Activated naive CD8-positive, alpha-beta T cell treated with anti-CD3 and anti-CD28 coated beads, Interleukin-2, amount 50 U/mL, for 24 hours (primary cell): ENCODE results near the gene RFX7.
"Not testable (repeated sequence)": the region's sequence is repeated elsewhere in the genome, so short reads cannot be mapped to it uniquely, and the experiment has no call there.

ENCODE experiments used
- ATAC-seq: fragments of 150-1000 bp; cut with Tn5 transposase; one replicate; pipeline ENCODE4 v1.10.0; 2021
- DNase-seq: peaks from one replicate; pipeline ENCODE4 v3.0.0; 2021
- H3K27ac Mint-ChIP-seq: one replicate; pipeline ENCODE4 v1.8.0; 2021; ENCODE audit warnings: mild to moderate bottlenecking, mixed read lengths
- H3K27me3 Mint-ChIP-seq: one replicate; pipeline ENCODE4 v1.8.0; 2021; ENCODE audit warnings: mixed read lengths
- H3K36me3 Mint-ChIP-seq: one replicate; pipeline ENCODE4 v1.8.0; 2021; ENCODE audit warnings: low read depth, mixed read lengths
- H3K4me1 Mint-ChIP-seq: one replicate; pipeline ENCODE4 v1.8.0; 2021; ENCODE audit warnings: mixed read lengths
- H3K4me3 Mint-ChIP-seq: one replicate; pipeline ENCODE4 v1.8.0; 2021; ENCODE audit warnings: mild to moderate bottlenecking, moderate library complexity, mixed read lengths
- H3K9me3 Mint-ChIP-seq: one replicate; pipeline ENCODE4 v1.8.0; 2021; ENCODE audit warnings: mixed read lengths

Gene RFX7

DNA sequence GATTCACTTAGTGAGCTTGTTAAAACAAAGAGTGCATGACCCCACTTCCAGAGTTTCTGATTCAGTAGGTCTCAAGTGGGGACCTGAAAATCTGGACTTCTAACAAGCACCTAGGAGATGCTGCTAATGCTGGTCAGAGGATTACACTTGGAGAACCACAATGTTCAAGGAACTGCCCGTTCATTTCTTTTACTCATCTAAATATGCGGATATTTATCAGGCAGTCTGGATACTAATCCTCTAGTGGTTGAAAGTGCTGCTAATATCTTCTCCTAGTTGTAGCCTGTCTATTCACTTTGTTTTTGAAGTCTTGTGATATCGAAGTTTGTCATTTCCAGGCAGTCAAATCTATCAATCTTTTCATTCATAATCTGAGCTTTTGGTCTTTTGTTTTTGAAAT is 86.8 kb downstream of the RFX7 start:
- no peak for ATAC-seq
- H3K4me1 Mint-ChIP-seq = peaks cover 38% of the 10 kb centered on the region
- H3K27me3 Mint-ChIP-seq = no peaks in the 10 kb centered on the region
- no peak overlapping the region for H3K27ac Mint-ChIP-seq
- peaks cover 43% of the 10 kb centered on the region for H3K36me3 Mint-ChIP-seq
- H3K9me3 Mint-ChIP-seq = peaks cover 27% of the 10 kb centered on the region
- no peak overlapping the region for H3K4me3 Mint-ChIP-seq
- DNase-seq = no peak

DNA sequence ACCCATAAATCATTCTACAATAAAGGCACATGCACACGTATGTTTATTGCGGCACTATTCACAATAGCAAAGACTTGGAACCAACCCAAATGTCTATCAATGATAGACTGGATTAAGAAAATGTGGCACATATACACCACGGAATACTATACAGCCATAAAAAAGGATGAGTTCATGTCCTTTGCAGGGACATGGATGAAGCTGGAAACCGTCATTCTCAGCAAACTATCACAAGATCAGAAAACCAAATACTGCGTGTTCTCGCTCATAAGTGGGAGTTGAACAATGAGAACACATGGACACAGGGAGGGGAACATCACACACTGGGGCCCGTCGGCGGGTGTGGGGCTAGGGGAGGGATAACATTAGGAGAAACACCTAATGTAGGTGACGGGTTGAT is 88.4 kb downstream of the RFX7 start:
- ATAC-seq, DNase-seq, H3K27ac Mint-ChIP-seq, H3K27me3 Mint-ChIP-seq, H3K4me3 Mint-ChIP-seq: not testable (repeated sequence)
- Mint-ChIP-seq H3K4me1 (peaks cover 31% of the 10 kb centered on the region), H3K9me3 (peaks cover 32% of the 10 kb centered on the region), H3K36me3 (peaks cover 51% of the 10 kb centered on the region)

GRCh38 chr15:56154768-56155167 is 88.9 kb downstream of the RFX7 start:
- ATAC-seq, H3K4me3 Mint-ChIP-seq, H3K27me3 Mint-ChIP-seq, DNase-seq, H3K27ac Mint-ChIP-seq: not testable (repeated sequence)
- peaks cover 32% of the 10 kb centered on the region for H3K9me3 Mint-ChIP-seq
- peaks cover 28% of the 10 kb centered on the region for H3K4me1 Mint-ChIP-seq
- H3K36me3 Mint-ChIP-seq = peaks cover 50% of the 10 kb centered on the region

DNA sequence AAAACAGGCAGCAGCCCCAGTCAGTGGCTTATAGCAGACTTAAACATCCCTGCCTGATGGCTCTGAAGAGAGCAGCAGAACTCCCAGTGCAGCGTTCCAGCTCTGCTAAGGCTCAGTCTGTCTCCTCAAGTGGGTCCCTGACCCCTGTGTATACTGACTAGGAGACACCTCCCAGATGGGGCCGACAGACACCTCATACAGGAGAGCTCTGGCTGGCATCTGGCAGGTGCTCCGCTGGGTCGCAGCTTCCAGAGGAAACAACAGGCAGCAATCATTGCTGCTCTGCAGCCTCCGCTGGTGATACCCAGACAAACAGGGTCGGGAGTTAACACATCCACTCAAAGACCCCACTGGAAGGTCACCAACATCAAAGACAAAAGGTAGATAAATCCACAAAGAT is 93.5 kb downstream of the RFX7 start:
- no peak overlapping the region for H3K4me3 Mint-ChIP-seq
- peaks cover 58% of the 10 kb centered on the region for H3K36me3 Mint-ChIP-seq
- peaks cover 43% of the 10 kb centered on the region for H3K4me1 Mint-ChIP-seq
- no peak overlapping the region for H3K27ac Mint-ChIP-seq
- no peaks in the 10 kb centered on the region for H3K27me3 Mint-ChIP-seq
- peaks cover 35% of the 10 kb centered on the region for H3K9me3 Mint-ChIP-seq
- ATAC-seq (no peak), DNase-seq (no peak)

DNA sequence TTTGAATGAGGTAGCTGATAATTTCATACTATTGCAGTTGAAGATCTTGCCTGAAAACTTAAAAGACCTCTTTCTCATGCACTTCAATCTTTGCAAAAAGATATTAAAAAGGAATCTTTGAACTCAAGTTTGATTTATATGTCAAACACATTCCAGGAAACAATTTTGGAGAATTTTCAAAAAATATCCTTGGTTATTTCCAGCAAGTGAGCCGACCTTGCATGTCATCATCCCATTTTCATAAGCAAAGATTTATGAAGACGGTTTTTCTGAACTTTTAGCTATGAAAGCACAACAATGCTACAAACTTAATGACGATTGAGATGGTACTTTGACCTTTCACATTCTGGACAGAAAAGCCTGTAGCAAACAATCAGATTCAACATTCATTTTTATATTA is 95.6 kb downstream of the RFX7 start:
- ATAC-seq (no peak), DNase-seq (no peak)
- Mint-ChIP-seq H3K27me3 (no peaks in the 10 kb centered on the region), H3K27ac (peak overlapping the region; percentile 3), H3K9me3 (peaks cover 16% of the 10 kb centered on the region), H3K36me3 (peaks cover 45% of the 10 kb centered on the region), H3K4me3 (no peak overlapping the region), H3K4me1 (peaks cover 34% of the 10 kb centered on the region)

DNA sequence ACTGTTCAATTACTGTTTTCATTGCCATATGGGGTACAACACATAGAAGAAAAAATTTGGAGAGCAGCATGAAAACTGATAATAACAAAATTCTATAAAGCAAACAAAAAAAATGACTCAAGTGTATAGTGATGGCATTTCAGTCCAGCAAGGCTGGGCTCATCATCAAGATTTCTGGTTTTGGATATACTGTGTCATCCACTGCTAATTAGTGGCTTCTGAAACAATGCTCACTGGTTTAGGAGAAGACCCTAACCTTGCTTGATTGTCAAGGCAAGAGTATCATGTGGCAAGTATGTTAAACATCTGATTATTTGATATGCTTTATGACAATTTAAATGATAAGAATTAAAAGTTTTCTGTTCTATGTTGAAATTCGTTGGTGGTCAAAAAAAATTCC is 96.9 kb downstream of the RFX7 start:
- H3K4me1 Mint-ChIP-seq = peaks cover 25% of the 10 kb centered on the region
- no peaks in the 10 kb centered on the region for H3K27me3 Mint-ChIP-seq
- no peak overlapping the region for H3K27ac Mint-ChIP-seq
- peaks cover 46% of the 10 kb centered on the region for H3K36me3 Mint-ChIP-seq
- ATAC-seq (no peak), DNase-seq (no peak)
- no peak overlapping the region for H3K4me3 Mint-ChIP-seq
- peaks cover 9% of the 10 kb centered on the region for H3K9me3 Mint-ChIP-seq

DNA sequence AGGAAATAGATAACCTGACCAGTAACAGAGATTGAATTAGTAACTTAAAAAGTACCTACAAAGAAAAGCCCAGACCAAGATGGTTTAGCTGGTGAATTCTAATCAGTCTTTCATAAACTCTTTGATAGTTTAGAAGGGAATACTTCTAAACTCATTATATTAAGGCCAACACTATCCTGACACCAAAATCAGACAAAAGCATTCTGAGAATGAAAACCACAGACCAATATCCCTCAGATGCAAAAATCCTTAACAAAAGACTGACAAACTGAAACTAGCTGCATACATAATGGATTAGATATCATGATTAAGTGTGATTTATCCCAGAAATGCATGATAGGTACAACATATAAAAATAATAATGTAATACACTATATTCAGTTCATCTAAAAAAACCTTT is 115.6 kb downstream of the RFX7 start:
- no peak overlapping the region for H3K27ac Mint-ChIP-seq
- H3K4me1 Mint-ChIP-seq = no peaks in the 10 kb centered on the region
- H3K27me3 Mint-ChIP-seq = no peaks in the 10 kb centered on the region
- peaks cover 69% of the 10 kb centered on the region for H3K36me3 Mint-ChIP-seq
- H3K9me3 Mint-ChIP-seq = peaks cover 57% of the 10 kb centered on the region
- ATAC-seq (no peak), DNase-seq (no peak)
- H3K4me3 Mint-ChIP-seq = no peak overlapping the region

- ATAC-seq = no peak
- Mint-ChIP-seq H3K4me3 (no peak overlapping the region), H3K4me1 (no peaks in the 10 kb centered on the region), H3K36me3 (peaks cover 80% of the 10 kb centered on the region), H3K27ac (no peak overlapping the region), H3K9me3 (peaks cover 61% of the 10 kb centered on the region), H3K27me3 (no peaks in the 10 kb centered on the region)
- DNase-seq = no peak
Observed at GRCh38 chr15:56126409-56126808, 117.3 kb downstream of the RFX7 start.

DNA sequence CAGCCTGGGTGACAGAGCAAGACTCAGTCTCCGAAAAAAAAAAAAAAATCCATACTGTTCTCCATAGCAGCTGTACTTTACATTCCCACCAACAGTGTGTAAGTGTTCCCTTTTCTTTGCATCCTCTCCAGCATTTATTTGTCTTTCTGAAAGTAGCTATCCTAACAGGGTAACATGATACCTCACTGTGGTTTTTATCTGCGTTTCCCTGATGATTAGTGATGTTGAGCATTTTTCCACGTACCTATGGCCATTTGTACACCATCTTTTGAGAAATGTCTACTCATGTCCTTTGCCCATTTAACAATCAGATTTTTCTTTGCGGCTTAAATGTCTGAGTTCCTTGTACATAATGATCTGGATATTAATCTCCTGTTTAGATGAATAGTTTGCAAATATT is 119.3 kb downstream of the RFX7 start:
- ATAC-seq (no peak), DNase-seq (no peak)
- H3K27ac Mint-ChIP-seq = no peak overlapping the region
- no peaks in the 10 kb centered on the region for H3K27me3 Mint-ChIP-seq
- H3K4me3 Mint-ChIP-seq = no peak overlapping the region
- no peaks in the 10 kb centered on the region for H3K4me1 Mint-ChIP-seq
- H3K9me3 Mint-ChIP-seq = peaks cover 57% of the 10 kb centered on the region
- peaks cover 74% of the 10 kb centered on the region for H3K36me3 Mint-ChIP-seq

- no peak overlapping the region for H3K4me3 Mint-ChIP-seq
- no peaks in the 10 kb centered on the region for H3K4me1 Mint-ChIP-seq
- no peak for ATAC-seq
- no peak for DNase-seq
- peaks cover 17% of the 10 kb centered on the region for H3K36me3 Mint-ChIP-seq
- H3K27me3 Mint-ChIP-seq = no peaks in the 10 kb centered on the region
- H3K27ac Mint-ChIP-seq = no peak overlapping the region
- H3K9me3 Mint-ChIP-seq = no peaks in the 10 kb centered on the region
Observed at GRCh38 chr15:56105855-56106254, 137.8 kb downstream of the RFX7 start.

- Mint-ChIP-seq H3K27ac (no peak overlapping the region), H3K4me1 (no peaks in the 10 kb centered on the region), H3K4me3 (no peak overlapping the region), H3K36me3 (peaks cover 16% of the 10 kb centered on the region), H3K9me3 (no peaks in the 10 kb centered on the region), H3K27me3 (no peaks in the 10 kb centered on the region)
- DNase-seq = no peak
- ATAC-seq = no peak
Observed at GRCh38 chr15:56102441-56102840, 141.2 kb downstream of the RFX7 start.

GRCh38 chr15:56099311-56099710 is 144.4 kb downstream of the RFX7 start:
- ATAC-seq (no peak), DNase-seq (no peak)
- Mint-ChIP-seq H3K27me3 (no peaks in the 10 kb centered on the region), H3K36me3 (peaks cover 39% of the 10 kb centered on the region), H3K4me1 (no peaks in the 10 kb centered on the region), H3K9me3 (no peaks in the 10 kb centered on the region), H3K27ac (no peak overlapping the region), H3K4me3 (no peak overlapping the region)

DNA sequence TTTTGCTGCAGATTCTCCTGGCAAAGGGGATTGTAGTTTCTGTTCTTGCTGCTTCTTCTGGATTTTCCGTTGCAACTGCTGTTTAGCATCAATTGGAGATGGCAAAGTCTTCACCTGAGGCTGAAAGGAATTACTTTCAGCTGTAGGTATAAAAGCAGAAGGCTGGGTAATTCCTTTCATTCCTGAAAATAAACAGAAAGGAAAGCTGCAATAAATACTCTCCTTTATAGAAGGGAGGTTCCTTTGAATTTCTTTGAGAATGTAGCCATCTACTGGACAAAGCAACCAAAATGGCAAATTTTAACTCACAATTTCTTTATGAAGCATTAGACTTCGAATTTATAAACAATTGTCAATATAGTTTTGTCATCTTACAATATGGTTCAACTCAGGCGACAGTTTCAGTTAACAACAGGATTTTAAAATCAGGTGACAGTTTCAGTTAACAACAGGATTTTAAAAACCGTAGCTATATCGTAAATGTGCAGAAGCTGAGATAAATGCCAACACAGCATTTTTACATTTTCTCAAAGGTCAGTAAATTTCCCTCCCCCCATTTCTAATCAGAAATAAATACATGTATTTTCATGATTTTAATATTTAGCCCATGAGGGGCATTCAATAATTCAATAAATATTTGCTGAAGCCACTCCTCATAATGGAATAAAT is 145.3 kb downstream of the RFX7 start:
- Mint-ChIP-seq H3K4me1 (no peaks in the 10 kb centered on the region), H3K4me3 (no peak overlapping the region), H3K27ac (no peak overlapping the region), H3K9me3 (no peaks in the 10 kb centered on the region), H3K36me3 (peaks cover 49% of the 10 kb centered on the region), H3K27me3 (no peaks in the 10 kb centered on the region)
- ATAC-seq (no peak), DNase-seq (no peak)

GRCh38 chr15:56095406-56095805 is 148.3 kb downstream of the RFX7 start:
- DNase-seq (no peak), ATAC-seq (no peak)
- Mint-ChIP-seq H3K9me3 (no peaks in the 10 kb centered on the region), H3K36me3 (peaks cover 50% of the 10 kb centered on the region), H3K4me3 (no peak overlapping the region), H3K27ac (no peak overlapping the region), H3K4me1 (no peaks in the 10 kb centered on the region), H3K27me3 (no peaks in the 10 kb centered on the region)

- peaks cover 50% of the 10 kb centered on the region for H3K36me3 Mint-ChIP-seq
- H3K4me1 Mint-ChIP-seq = peaks cover 2% of the 10 kb centered on the region
Observed at GRCh38 chr15:56094171-56094570, 149.5 kb downstream of the RFX7 start.

GRCh38 chr15:56088389-56088788 is 155.3 kb downstream of the RFX7 start:
- Mint-ChIP-seq H3K4me1 (peaks cover 2% of the 10 kb centered on the region), H3K36me3 (peaks cover 9% of the 10 kb centered on the region), H3K27ac (no peak overlapping the region), H3K4me3 (no peak overlapping the region), H3K27me3 (peaks cover 2% of the 10 kb centered on the region), H3K9me3 (peaks cover 8% of the 10 kb centered on the region)
- no peak for DNase-seq
- ATAC-seq = no peak

More at GRCh38 chr15:56094171-56094570, 149.5 kb downstream of the RFX7 start:
- Mint-ChIP-seq H3K4me3 (no peak overlapping the region), H3K27me3 (no peaks in the 10 kb centered on the region), H3K27ac (no peak overlapping the region), H3K9me3 (peaks cover 4% of the 10 kb centered on the region)
- no peak for DNase-seq
- no peak for ATAC-seq
